Bone marrow (tissue), 2 donors: ENCODE results near the gene ANO5.

Experiments
- DNase-seq, 2 donors: peaks; one replicate each; lab custom pipeline; 2025; lab: John Stamatoyannopoulos, UW

Gene ANO5

GRCh38 chr11:22331771-22332170 lies 138.9 kb downstream of the ANO5 start:
- DNase-seq = no peak
